Suppressor macrophage (primary cell): ENCODE data around the gene ACADS.

Experiments
- DNase-seq, 4 experiments: peaks; one replicate each; pipeline ENCODE4 v3.0.0-alpha.2; 2020 to 2022

Gene ACADS

GRCh38 chr12:120700886-120701285, 24.7 kb upstream of the ACADS start:
- no peak for DNase-seq

DNA sequence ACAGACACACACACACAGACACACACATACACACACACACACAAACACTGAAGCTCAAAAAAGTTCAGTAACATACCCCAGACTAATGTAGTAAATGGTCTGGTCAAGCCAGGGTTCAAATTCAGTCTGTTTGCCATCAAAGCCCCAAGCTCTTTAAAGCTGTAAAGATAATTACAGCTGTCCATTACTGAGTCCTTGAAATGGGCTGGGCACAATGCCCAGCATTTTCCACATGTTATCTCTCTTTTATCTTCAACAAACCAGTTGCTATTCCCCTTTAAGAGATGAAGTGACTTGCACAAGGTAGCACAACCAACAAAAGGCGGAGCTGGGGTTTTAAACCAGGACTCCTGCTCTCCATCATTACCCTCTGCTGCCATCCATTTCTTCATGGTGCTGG, 23.0 kb upstream of the ACADS start:
- no peak for DNase-seq

GRCh38 chr12:120703311-120703942, 22.2 kb upstream of the ACADS start:
- DNase-seq, result no peak

DNA sequence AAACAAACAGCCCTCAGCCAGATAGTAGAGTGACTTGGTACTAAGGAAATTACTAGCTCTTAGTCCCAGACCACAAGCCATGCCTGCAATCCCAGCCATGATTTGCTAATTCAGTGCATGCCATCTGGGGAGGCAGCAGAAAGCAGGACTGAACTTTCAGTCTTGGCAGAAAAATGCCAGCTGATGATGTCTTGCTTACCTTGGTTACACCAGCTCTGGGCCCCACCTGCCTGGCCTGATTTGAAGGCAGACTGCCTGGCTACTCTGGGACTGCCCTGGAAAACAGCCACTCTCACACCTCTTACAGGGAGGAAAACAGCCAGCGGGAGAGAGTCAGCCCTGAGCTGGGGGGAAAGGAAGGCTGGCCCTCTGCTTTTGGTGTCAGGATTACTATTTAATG, 20.0 kb upstream of the ACADS start:
- DNase-seq, result no peak

DNA sequence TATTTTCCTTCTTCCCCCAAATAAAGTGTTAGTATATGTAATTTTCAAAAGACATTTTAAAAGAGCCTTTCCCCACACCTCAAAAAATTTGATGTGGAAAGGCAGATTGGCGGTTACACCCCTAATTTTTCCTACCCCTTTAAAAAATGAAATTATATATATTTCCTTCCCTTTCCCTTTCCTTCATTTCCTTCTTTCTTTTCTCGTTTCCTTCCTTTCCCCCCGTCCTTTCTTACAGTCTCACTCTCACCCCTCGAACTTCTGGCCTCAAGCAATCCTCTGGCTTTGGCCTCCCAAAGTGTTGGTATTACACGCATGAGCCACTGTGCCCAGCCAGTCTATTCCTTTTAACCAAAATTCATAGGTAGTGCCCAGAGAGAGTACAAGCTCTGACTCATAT, 19.6 kb upstream of the ACADS start:
- no peak for DNase-seq

DNA sequence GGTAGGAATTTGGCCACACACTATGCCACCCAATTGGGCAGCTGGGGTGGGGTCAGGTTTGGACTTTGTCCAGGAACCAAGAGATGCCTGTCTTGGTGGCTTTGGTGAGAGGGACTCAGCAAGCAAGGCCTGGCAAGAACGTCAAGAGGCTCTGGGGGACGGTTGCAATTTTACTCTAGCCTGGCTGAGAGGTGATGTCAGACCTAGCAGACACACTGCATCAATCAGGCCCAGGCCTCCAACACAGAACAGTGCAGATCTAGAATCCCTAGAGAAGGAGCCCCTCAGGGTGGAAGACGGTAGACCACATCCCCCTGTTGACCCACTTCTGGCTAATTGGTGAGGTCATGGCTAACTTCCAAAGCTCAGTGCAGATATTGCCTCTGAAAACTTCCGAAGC, 17.0 kb upstream of the ACADS start:
- no peak for DNase-seq

- peak; percentile 30 to 82 (median 64) for DNase-seq
Measured at GRCh38 chr12:120710031-120710804, 15.4 kb upstream of the ACADS start, which contains the start of gene UNC119B. UNC119B (plus strand) TSS chr12:120710458; CDS start chr12:120710475, 17 bp downstream.

DNA sequence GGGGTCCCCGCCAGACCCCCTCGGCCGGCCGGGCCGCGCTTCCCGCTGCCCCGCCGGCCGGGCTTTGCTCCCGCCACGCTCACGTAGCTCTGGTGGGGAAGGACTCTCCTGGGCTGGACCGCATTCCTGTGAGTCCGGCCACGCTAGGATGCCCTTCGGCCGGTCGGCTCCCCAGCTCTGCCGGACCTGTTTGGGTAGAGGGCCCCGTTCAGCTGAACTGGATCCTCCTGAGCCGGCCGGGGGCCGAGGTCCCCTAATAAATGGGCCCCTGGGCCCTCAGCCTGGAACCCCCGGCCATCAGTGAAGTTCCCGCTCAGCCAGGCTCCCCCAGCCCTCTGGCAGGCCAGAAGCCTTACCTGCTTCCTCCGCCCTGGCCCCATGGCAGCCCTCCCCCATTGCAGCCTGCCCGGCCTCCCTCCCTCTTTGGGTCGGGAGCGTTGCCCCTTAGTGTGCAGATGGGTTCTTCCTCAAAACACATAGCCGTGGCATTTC, 14.8 kb upstream of the ACADS start:
- peak in 3 of 4 experiments; percentile 21 to 31 (median 25) for DNase-seq

DNA sequence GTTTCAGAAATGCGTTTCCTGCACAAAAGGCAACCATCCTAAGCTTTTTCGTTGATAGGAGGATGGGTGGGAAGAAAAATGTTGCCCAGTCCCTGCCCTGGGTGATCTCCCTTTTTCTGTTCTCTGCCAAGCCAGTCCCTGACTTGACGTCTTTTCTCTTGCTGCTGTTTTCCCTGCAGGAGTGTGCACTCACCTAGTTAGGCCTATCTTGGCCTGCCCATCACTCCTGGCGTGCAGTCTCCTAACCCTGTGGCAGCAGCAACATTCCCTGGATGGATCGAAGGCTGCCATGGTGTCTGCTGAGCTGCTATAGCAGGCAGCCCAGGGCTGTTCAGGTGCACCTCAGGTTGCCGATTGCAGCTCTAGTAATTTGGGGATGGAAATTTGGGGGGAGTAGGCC, 14.2 kb upstream of the ACADS start:
- no peak for DNase-seq

DNA sequence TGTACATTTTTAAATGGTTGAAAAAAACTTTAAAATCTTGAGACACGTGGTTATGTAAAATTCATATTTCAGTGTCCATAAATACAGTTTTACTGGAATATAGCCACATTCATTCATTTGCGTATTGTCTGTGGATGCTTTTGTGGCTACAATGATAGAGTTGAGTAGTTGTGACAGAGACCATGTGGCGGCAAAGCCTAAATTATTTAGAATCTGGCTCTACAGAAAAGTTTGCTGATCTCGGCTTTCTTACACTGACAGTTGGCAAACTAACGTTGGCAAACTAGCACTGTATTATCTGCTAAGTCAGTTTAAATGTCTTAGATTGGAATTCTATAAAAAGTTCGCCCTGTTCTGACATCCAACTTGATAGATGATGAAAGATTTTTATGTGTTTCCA, 13.0 kb upstream of the ACADS start:
- DNase-seq, result no peak

GRCh38 chr12:120713861-120714482, 11.7 kb upstream of the ACADS start:
- DNase-seq, result peak; percentile 89 to 96 (median 90)

DNA sequence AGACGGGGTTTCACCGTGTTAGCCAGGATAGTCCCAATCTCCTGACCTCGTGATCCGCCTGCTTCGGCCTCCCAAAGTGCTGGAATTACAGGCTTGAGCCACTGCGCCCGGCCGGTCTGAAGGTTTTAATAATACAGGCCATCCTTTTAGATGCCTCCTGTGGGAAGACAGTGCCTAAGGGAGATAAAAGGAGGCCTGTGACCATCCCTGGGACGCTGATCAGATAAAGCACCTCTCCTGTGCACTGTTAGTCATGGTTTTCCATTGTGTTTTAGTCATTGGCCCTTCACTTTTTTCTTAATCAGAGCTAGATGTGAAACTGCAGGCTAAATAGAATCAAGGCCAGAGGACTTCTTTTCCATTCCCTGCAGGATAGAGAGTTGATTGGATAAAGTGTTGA, 7.6 kb upstream of the ACADS start:
- no peak for DNase-seq

GRCh38 chr12:120719072-120719471, 6.6 kb upstream of the ACADS start:
- DNase-seq, result no peak

- DNase-seq, result no peak
Measured at GRCh38 chr12:120719496-120720233, 6.0 kb upstream of the ACADS start.

DNA sequence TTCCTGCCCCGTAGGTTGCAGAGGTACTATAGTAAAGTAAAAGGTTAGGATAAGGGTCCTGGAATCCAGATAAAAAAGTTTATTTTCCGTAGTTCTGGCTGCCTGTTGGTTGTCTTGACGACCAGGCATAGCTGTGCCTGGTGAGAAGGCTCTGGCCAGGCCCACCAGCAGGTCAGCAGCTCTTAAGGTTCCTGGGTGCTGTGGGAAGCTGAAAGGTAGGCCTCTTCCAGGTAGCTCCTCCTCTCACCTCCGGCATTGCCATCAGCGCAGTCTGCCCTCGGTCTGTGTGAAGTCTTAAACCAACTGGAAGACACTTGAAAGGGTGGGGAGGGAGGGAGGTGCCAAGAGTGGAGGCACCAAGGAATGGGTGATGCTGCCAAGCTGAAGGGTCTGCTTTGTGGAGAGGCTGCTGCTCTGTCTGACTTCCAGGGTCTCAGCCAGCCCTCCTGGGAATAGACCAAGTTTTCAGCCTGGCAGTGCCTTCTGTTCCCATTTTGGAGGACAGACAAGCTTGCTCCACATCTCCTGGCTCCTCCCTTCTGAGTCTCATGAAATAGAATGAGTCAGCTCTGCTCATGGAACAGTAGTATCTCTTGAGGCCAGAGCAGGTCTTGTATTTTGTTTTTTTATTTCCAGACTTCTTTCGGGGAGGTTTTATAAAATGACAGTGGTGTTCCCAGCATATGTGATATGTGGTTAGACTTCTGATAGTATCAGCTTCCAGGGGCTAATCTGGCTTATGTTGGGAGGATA, 5.2 kb upstream of the ACADS start:
- DNase-seq, result peak; percentile 60 to 83 (median 76)

- no peak for DNase-seq
Measured at GRCh38 chr12:120720987-120721801, 4.4 kb upstream of the ACADS start.

DNA sequence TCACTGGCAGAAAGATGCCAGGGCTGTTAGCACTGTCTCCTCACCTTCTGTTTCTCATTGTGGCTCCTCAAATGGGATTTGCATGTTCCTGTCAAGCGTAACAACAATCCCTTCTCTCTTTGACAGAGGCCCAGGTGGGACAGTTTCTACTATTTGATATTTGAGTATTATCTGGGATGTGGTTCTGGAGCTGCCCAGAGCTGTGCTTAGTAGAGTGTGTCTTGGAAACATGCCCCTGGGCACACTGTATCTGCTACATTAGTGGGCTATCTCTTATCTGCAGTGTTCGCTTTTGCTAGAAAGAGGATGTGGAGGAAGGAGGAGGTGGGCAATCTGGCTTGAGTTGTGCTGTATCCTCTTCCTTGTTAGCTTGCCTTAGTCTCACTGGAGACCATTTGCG, 3.8 kb upstream of the ACADS start:
- no peak for DNase-seq

- DNase-seq, result no peak
Measured at GRCh38 chr12:120722784-120723183, 2.8 kb upstream of the ACADS start.

DNA sequence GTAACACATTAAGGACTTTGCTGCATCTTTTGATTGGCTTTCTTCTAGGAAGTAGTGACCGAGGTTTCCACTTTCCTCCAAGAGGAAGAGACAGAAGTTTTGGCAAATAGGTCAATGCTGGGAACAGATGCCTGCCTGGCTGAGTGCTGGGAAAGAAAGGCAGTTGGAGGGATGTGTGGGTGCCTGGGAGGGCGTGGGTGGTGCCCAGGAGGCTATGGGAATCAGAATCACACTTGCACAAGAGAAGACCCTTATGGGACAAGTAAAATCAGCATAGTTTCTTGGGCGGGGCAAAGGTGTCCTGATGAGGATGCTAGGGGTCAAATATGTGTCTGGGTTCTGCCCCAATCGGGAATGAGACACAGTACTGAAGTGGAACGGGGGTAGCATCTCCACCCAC, 906 bp upstream of the ACADS start:
- DNase-seq, result no peak

GRCh38 chr12:120725151-120725658, 421 bp upstream of the ACADS start:
- no peak for DNase-seq

GRCh38 chr12:120726510-120726793, 826 bp downstream of the ACADS start:
- no peak for DNase-seq
